Fibroblast of villous mesenchyme (primary cell): ENCODE data around the gene PFDN5. TPM values are rescaled to one million over a fixed set of nuclear protein-coding genes. Genes with fewer than 3 reads are reported as not detected.
A peak's percentile ranks its signal among the peaks of the same experiment; 100 is the strongest.

Source experiments
- DNase-seq: peaks from one replicate; pipeline ENCODE4 v3.0.0-alpha.2; 2010; ENCODE audit warnings: low read depth
- H3K4me3 ChIP-seq: 2 replicates; pipeline ENCODE4 v1.5.1; 2011; ENCODE audit warnings: low read depth, mild to moderate bottlenecking, low read length
- CTCF ChIP-seq: IDR thresholded peaks from 2 replicates; pipeline ENCODE4 v1.5.1; 2012; ENCODE audit warnings: low read depth, mild to moderate bottlenecking, low read length; ENCODE audit not compliant: insufficient read depth
- total RNA-seq: library from RNA; depleted of rRNA; stranded (reverse); fragments of >200 nt; gene quantifications from 2 replicates; pipeline ENCODE4 v1.2.3, GENCODE V29; 2012

Gene PFDN5
- total RNA-seq, 1 donor: 382 TPM

DNA sequence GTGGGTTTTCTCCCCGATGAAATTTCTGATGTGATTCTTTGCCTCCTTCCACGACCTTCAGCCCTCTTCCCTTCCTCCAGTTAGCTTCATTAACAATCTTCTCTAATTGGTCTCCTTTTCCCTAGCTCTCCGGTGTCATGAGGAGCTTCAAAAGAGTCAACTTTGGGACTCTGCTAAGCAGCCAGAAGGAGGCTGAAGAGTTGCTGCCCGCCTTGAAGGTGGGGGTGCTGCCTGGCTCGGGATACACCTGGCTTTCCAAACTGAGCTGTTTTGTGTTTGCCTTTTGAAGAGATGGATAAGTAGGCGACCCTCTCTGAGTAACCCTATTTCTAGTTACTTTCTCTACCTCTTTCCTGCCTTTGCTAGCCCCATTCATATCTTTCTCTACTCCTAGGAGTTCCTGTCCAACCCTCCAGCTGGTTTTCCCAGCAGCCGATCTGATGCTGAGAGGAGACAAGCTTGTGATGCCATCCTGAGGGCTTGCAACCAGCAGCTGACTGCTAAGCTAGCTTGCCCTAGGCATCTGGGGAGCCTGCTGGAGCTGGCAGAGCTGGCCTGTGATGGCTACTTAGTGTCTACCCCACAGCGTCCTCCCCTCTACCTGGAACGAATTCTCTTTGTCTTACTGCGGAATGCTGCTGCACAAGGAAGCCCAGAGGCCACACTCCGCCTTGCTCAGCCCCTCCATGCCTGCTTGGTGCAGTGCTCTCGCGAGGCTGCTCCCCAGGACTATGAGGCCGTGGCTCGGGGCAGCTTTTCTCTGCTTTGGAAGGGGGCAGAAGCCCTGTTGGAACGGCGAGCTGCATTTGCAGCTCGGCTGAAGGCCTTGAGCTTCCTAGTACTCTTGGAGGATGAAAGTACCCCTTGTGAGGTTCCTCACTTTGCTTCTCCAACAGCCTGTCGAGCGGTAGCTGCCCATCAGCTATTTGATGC is 26.4 kb upstream of the PFDN5 start:
- DNase-seq: peak; percentile 13
- H3K4me3 ChIP-seq: peak overlapping the region; percentile 89
- TF ChIP-seq CTCF: no peak

GRCh38 chr12:53274445-53274844 is 20.9 kb upstream of the PFDN5 start:
- no peak overlapping the region for H3K4me3 ChIP-seq
- no peak for DNase-seq
- TF ChIP-seq CTCF: no peak

DNA sequence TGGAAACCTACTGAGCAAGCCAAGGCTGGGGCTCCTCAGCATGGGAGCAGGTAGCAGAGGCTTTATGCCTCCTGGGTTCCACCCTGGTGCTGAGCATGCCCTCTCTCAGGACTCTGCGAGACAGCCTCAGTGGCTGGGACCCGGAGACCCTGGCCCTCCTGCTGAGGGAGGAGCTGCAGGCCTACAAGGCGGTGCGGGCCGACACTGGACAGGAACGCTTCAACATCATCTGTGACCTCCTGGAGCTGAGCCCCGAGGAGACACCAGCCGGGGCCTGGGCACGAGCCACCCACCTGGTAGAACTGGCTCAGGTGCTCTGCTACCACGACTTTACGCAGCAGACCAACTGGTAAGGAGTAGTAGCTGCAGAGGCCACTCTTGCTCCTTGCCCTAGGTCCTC is 18.8 kb upstream of the PFDN5 start:
- H3K4me3 ChIP-seq: no peak overlapping the region
- TF ChIP-seq CTCF: no peak

GRCh38 chr12:53277981-53278380 is 17.4 kb upstream of the PFDN5 start:
- no peak for DNase-seq
- no peak overlapping the region for H3K4me3 ChIP-seq
- TF ChIP-seq CTCF: no peak

More for the DNA sequence above, 18.8 kb upstream of the PFDN5 start:
- no peak for DNase-seq

DNA sequence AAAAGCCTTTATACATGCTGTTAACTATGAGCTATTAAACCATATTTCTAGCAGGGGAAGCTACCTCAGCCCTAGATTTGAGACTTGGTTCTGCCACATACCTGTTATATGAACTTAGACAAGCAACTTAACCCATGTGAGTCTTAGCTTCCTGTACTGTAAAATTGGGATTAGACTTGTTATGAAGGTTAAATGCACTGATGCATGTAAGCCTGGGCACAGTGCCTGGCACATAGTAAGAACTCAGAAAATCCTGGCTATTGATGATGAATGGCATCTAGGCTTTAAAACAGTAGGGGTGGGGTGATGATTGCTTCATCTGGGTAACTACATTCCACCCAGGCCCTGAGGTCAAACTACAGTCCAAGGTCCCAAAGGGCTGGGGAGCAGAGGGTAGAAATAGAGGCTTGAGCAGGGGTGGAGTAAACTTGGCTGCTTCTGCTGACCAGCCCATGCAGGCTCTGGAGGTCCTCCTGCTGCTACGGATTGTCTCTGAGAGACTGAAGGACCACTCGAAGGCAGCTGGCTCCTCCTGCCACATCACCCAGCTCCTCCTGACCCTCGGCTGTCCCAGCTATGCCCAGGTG is 16.0 kb upstream of the PFDN5 start:
- DNase-seq: no peak
- TF ChIP-seq CTCF: no peak
- H3K4me3 ChIP-seq: no peak overlapping the region

GRCh38 chr12:53279888-53280498 is 15.3 kb upstream of the PFDN5 start:
- no peak overlapping the region for H3K4me3 ChIP-seq
- no peak for TF ChIP-seq CTCF
- no peak for DNase-seq
